Right lobe of liver (tissue), 6 donors: ENCODE data around the gene ZMYND12. TPM values are rescaled to one million over a fixed set of nuclear protein-coding genes. Genes with fewer than 3 reads are reported as not detected.

Experiments used
- ATAC-seq, 4 donors: fragments of 200-7000 bp; cut with Tn5 transposase; one replicate each; pipeline ENCODE4 v1.9.1; 2020; ENCODE audit warnings: mild to moderate bottlenecking in 4 of 4, moderate library complexity in 4 of 4
- DNase-seq, 3 donors: peaks; one replicate each; pipeline ENCODE4 v3.0.0-alpha.2; 2020
- H3K27ac ChIP-seq, 3 donors: fragments of 200-600 bp; one replicate each; pipeline ENCODE4 v1.8.0; 2022
- H3K27me3 ChIP-seq, 2 donors: fragments of 200-600 bp; one replicate each; pipeline ENCODE4 v1.8.0; 2022
- H3K36me3 ChIP-seq, 4 donors: fragments of 200-600 bp; sonication (generic) in 1 of 4; one replicate each; pipeline versions ENCODE4 v1.5.1 to v1.8.0; 2017 to 2022; ENCODE audit warnings: control low read depth in 1 of 4
- H3K4me1 ChIP-seq, 4 donors: fragments of 200-600 bp; sonication (generic) in 1 of 4; one replicate each; pipeline versions ENCODE4 v1.5.1 to v1.8.0; 2017 to 2022; ENCODE audit warnings: control low read depth in 1 of 4
- H3K4me3 ChIP-seq, 3 donors: fragments of 200-600 bp; one replicate each; pipeline ENCODE4 v1.8.0; 2022
- H3K9me3 ChIP-seq, 4 donors: fragments of 200-600 bp; sonication (generic) in 1 of 4; one replicate each; pipeline versions ENCODE4 v1.5.1 to v1.8.0; 2017 to 2022; ENCODE audit warnings: control low read depth in 1 of 4
- POLR2A ChIP-seq: fragments of 450-650 bp; IDR thresholded peaks from one replicate; pipeline ENCODE4 v1.6.1; 2017; ENCODE audit warnings: antibody characterized with exemption, mild to moderate bottlenecking
- WGBS: methylation state at CpG from one replicate; pipeline ENCODE4 v1.1.6; 2018; ENCODE audit warnings: low coverage, low lambda C conversion rate; ENCODE audit not compliant: insufficient coverage; ENCODE audit errors: missing lambda C conversion rate; 5-methylcytosine and 5-hydroxymethylcytosine counted together
- intact Hi-C, 2 donors: fragments of 100-400 bp; cut with DNase I; formaldehyde crosslinking; loops; one replicate each; pipeline versions ENCODE4 v1.11.2 to v1.14.1; 2022
- total RNA-seq, 6 experiments: library from RNA; depleted of rRNA in 2 of 6; stranded (reverse); fragments of >200 nt in 2 of 6; fragmentation: NEBNext Ultra II Directional in 3 of 6; extraction: Animal tissue kit (Norgen Biotek cat#: 25700) in 3 of 6; gene quantifications; one replicate each; pipeline versions ENCODE4 v1.1.0 to v1.2.4, GENCODE V29; 2016 to 2023
- TF ChIP-seq, protein P1 (sequence below), 4 donors: fragments of 200-600 bp in 3 of 4; fragments of 450-650 bp in 1 of 4; IDR thresholded peaks; one replicate each; pipeline versions ENCODE4 v1.5.1 to v1.8.0; 2016 to 2022; ENCODE audit warnings: antibody characterized with exemption in 4 of 4, mild to moderate bottlenecking in 2 of 4
- donor health status: DM: no; HTN: yes; CAD: no.
- donor health status: DM: no; HTN: no; CAD: no.
- donor health status: DM: no; HTN: no; CAD: no.
- donor health status: DM: no; HTN: yes; CAD: no.
- donor health status: DM: no; HTN: yes; CAD: no.

ZMYND12 gene
- total RNA-seq, 6 experiments from 2014 or later = 1.5 to 7.3 (median 2.6) TPM

GRCh38 chr1:42449256-42449655, 6.6 kb downstream of the ZMYND12 start:
- intact Hi-C loops = no loop called here
- no peak overlapping the region for H3K4me3 ChIP-seq
- peaks cover 0 to 5% (median 2%) of the 10 kb centered on the region in 4 donors for H3K4me1 ChIP-seq
- H3K27ac ChIP-seq = no peak overlapping the region
- H3K27me3 ChIP-seq = no peaks in the 10 kb centered on the region
- DNase-seq = no peak
- TF ChIP-seq, protein P1, sequence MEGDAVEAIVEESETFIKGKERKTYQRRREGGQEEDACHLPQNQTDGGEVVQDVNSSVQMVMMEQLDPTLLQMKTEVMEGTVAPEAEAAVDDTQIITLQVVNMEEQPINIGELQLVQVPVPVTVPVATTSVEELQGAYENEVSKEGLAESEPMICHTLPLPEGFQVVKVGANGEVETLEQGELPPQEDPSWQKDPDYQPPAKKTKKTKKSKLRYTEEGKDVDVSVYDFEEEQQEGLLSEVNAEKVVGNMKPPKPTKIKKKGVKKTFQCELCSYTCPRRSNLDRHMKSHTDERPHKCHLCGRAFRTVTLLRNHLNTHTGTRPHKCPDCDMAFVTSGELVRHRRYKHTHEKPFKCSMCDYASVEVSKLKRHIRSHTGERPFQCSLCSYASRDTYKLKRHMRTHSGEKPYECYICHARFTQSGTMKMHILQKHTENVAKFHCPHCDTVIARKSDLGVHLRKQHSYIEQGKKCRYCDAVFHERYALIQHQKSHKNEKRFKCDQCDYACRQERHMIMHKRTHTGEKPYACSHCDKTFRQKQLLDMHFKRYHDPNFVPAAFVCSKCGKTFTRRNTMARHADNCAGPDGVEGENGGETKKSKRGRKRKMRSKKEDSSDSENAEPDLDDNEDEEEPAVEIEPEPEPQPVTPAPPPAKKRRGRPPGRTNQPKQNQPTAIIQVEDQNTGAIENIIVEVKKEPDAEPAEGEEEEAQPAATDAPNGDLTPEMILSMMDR (IDR thresholded peaks at IDR 0.05) = no peak
- no peak for TF ChIP-seq POLR2A
- no peak for ATAC-seq
- no peaks in the 10 kb centered on the region for H3K36me3 ChIP-seq
- H3K9me3 ChIP-seq = no peaks in the 10 kb centered on the region

- intact Hi-C loops = no loop called here
- TF ChIP-seq, protein P1 (IDR thresholded peaks at IDR 0.05) = no peak
- no peak for TF ChIP-seq POLR2A
Measured at GRCh38 chr1:42442662-42443061, 13.2 kb downstream of the ZMYND12 start.

DNA sequence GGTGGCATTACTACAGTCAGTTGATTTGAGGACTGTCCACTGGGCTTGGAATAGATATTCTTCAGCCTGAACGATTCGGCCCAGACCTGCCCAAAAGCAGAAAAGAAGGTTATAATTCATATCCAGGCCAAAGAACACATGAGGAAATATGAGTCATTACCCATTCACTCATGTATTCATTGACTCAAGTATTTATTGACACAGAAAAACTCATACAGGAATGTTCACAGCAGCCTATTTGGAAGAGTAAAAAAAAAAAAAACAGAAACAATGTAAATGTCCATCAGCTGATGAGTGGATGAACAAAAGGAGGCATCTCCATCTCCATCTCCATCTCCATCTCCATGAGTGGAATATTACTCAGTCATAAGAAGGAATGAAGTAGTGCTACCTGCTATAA, 15.9 kb downstream of the ZMYND12 start:
- no peak overlapping the region for H3K4me3 ChIP-seq
- DNase-seq (no peak), ATAC-seq (peak in 1 of 4 donors; percentile 23)
- intact Hi-C loops = no loop called here
- no peak overlapping the region for H3K27ac ChIP-seq
- whole genome bisulfite sequencing = 81% methylated on average over 2 of the region's 2 CpGs
- H3K4me1 ChIP-seq = no peaks in the 10 kb centered on the region
- no peaks in the 10 kb centered on the region for H3K36me3 ChIP-seq
- no peaks in the 10 kb centered on the region for H3K9me3 ChIP-seq
- TF ChIP-seq, protein P1 (IDR thresholded peaks at IDR 0.05) = no peak
- TF ChIP-seq POLR2A = no peak
- H3K27me3 ChIP-seq = no peaks in the 10 kb centered on the region

More at GRCh38 chr1:42442662-42443061, 13.2 kb downstream of the ZMYND12 start:
- Histone ChIP-seq H3K4me1 (no peaks in the 10 kb centered on the region), H3K27ac (no peak overlapping the region), H3K36me3 (no peaks in the 10 kb centered on the region), H3K4me3 (no peak overlapping the region), H3K9me3 (no peaks in the 10 kb centered on the region), H3K27me3 (no peaks in the 10 kb centered on the region)
- 36% methylated on average over 2 of the region's 2 CpGs for WGBS
- DNase-seq = no peak
- ATAC-seq = peak in 1 of 4 donors; percentile 33

DNA sequence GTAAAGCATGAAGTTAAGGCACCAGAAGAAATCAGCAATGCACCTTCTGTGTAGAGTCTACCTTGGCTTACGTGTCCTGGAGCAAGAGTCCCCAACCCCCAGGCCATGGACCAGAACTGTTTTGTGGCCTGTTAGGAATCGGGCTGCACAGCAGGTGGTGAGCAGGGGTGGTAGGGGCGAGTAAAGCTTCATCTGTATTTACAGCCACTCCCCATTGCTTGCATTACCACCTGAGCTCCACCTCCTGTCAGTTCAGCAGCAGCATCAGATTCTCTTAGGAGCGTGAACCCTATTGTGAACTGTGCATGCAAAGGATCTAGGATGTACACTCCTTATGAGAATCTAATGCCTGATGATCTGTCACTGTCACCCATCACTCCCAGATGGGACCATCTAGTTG, 21.5 kb downstream of the ZMYND12 start:
- Histone ChIP-seq H3K4me1 (peaks cover 0 to 15% (median 6%) of the 10 kb centered on the region in 4 donors), H3K4me3 (no peak overlapping the region), H3K36me3 (no peaks in the 10 kb centered on the region), H3K27me3 (no peaks in the 10 kb centered on the region), H3K27ac (no peak overlapping the region), H3K9me3 (no peaks in the 10 kb centered on the region)
- DNase-seq (no peak), ATAC-seq (no peak)
- intact Hi-C loops = no loop called here
- TF ChIP-seq, protein P1 (IDR thresholded peaks at IDR 0.05) = no peak
- TF ChIP-seq POLR2A = no peak
- WGBS = 100% methylated on average over 2 of the region's 4 CpGs

DNA sequence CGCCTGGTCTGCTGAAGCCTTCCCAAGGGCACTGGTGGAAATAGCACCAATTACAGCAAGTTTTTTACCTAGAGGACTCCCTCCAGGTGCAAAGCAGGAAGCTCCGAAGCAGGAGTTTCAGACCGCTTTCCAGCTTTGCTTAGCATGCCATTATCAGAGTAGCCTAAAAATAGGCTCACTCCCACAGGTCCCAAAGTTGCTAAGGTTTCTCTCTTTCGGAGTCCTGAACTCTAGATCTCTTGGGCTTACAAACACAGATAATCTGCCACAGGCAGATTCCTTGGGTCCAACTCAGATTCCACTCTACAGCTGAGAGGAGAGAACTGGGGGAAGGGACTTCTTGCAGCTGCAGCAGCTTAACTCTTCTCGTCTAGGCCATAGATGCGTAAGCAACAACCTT, 22.5 kb downstream of the ZMYND12 start:
- no peak for TF ChIP-seq POLR2A
- TF ChIP-seq, protein P1 (IDR thresholded peaks at IDR 0.05) = no peak
- no peak for DNase-seq

More for the DNA sequence above, 22.5 kb downstream of the ZMYND12 start:
- H3K9me3 ChIP-seq = no peaks in the 10 kb centered on the region
- peaks cover 0 to 15% (median 6%) of the 10 kb centered on the region in 4 donors for H3K4me1 ChIP-seq
- H3K27me3 ChIP-seq = no peaks in the 10 kb centered on the region
- intact Hi-C loops = no loop called here
- no peak overlapping the region for H3K27ac ChIP-seq
- WGBS = 79% methylated on average over 3 of the region's 6 CpGs
- H3K36me3 ChIP-seq = no peaks in the 10 kb centered on the region
- ATAC-seq = no peak
- no peak overlapping the region for H3K4me3 ChIP-seq
